HK-2 (cell line): ENCODE results near the gene LRCH4.

Source experiments
- DNase-seq: peaks from one replicate; pipeline ENCODE4 v3.0.0-alpha.2; 2018; ENCODE audit not compliant: unreplicated experiment

The LRCH4 gene

GRCh38 chr7:100585511-100586265, at the start of gene LRCH4:
Gene LRCH4 (minus strand): TSS chr7:100586129. CDS start chr7:100586100, 29 bp downstream.
- DNase-seq: peak; percentile 50

GRCh38 chr7:100632951-100633717, 47.2 kb upstream of the LRCH4 start:
- DNase-seq: peak; percentile 83

- no peak for DNase-seq
Observed at GRCh38 chr7:100630066-100630465, 44.1 kb upstream of the LRCH4 start.

GRCh38 chr7:100629117-100629716, 43.3 kb upstream of the LRCH4 start:
- DNase-seq: peak; percentile 37

- no peak for DNase-seq
Observed at GRCh38 chr7:100627238-100627549, 41.3 kb upstream of the LRCH4 start.

- DNase-seq: no peak
Observed at GRCh38 chr7:100626530-100627237, 40.8 kb upstream of the LRCH4 start.

GRCh38 chr7:100626055-100626454, 40.1 kb upstream of the LRCH4 start:
- DNase-seq: no peak

GRCh38 chr7:100623951-100624824, 38.3 kb upstream of the LRCH4 start:
- no peak for DNase-seq

- no peak for DNase-seq
Observed at GRCh38 chr7:100621554-100621953, 35.6 kb upstream of the LRCH4 start.

- DNase-seq: no peak
Observed at GRCh38 chr7:100620804-100621203, 34.9 kb upstream of the LRCH4 start.

- no peak for DNase-seq
Observed at GRCh38 chr7:100620239-100620638, 34.3 kb upstream of the LRCH4 start.

GRCh38 chr7:100614308-100614861, 28.5 kb upstream of the LRCH4 start:
- no peak for DNase-seq

- no peak for DNase-seq
Observed at GRCh38 chr7:100613412-100614175, 27.7 kb upstream of the LRCH4 start.

- DNase-seq: peak; percentile 38
Observed at GRCh38 chr7:100612730-100613390, 26.9 kb upstream of the LRCH4 start.

GRCh38 chr7:100611983-100612729, 26.2 kb upstream of the LRCH4 start, which contains the start of gene MOSPD3:
Gene MOSPD3 (plus strand): TSS chr7:100612540. CDS start chr7:100612792, 252 bp downstream.
- DNase-seq: peak; percentile 98

GRCh38 chr7:100609958-100610357, 24.0 kb upstream of the LRCH4 start:
- DNase-seq: no peak

- DNase-seq: no peak
Observed at GRCh38 chr7:100607111-100607510, 21.2 kb upstream of the LRCH4 start.

GRCh38 chr7:100606313-100606712, 20.4 kb upstream of the LRCH4 start:
- DNase-seq: no peak
